G401.6 (cell line): ENCODE results near the gene SRPRA.
A peak's percentile ranks its signal among the peaks of the same experiment; 100 is the strongest.
"Not testable (repeated sequence)": the region's sequence is repeated elsewhere in the genome, so short reads cannot be mapped to it uniquely, and the experiment has no call there.

Source experiments
- FAIRE-seq: peaks from 2 replicates; lab custom pipeline; 2012; peaks lifted over from hg19 to GRCh38; lab: Jason Lieb, UNC

SRPRA gene, protein sequence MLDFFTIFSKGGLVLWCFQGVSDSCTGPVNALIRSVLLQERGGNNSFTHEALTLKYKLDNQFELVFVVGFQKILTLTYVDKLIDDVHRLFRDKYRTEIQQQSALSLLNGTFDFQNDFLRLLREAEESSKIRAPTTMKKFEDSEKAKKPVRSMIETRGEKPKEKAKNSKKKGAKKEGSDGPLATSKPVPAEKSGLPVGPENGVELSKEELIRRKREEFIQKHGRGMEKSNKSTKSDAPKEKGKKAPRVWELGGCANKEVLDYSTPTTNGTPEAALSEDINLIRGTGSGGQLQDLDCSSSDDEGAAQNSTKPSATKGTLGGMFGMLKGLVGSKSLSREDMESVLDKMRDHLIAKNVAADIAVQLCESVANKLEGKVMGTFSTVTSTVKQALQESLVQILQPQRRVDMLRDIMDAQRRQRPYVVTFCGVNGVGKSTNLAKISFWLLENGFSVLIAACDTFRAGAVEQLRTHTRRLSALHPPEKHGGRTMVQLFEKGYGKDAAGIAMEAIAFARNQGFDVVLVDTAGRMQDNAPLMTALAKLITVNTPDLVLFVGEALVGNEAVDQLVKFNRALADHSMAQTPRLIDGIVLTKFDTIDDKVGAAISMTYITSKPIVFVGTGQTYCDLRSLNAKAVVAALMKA

DNA sequence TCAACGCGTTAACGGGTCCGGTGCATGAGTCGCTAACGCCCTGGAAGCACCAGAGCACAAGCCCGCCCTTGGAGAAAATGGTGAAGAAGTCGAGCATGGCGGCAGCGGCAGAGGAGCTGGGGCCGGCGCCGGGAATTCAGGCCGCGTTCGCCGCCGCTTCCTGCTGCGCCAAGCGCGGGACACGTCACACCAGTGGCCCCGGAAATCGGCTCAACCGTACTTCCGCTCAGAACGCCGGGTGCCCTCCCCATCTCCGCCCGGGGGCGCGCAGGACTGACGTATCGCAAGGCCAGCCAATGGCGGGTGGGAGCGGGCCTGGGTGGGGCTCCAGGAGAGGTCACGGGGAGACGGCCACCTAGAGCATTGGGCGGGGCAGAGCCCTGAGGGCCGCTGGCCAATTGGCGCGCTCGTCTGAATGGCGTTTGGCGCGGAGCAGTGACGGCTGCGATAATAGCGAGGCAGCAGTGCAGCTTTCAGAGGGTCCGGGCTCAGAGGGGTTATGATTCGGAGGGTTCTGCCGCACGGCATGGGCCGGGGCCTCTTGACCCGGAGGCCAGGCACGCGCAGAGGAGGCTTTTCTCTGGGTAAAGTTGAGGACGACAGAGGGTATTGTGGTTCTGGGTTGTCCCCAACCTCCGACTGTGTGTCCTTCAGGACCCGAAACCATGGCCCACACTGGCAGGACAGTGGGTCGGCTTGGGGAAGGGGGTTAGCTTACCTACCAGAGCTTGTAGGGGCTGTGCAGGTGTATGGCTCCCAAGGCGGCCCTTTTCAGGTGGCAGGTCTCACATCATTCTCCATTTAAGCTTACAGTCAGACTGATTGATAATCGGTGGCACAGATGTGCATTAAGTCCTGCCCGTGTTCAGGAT is at the start of gene SRPRA, which contains the start of gene FOXRED1:
SRPRA (minus strand) TSS at position 188 of the 872 bp plus-strand sequence; CDS start at position 97, 91 bp downstream.
FOXRED1 (plus strand) TSS at position 447 of the 872 bp plus-strand sequence; CDS start at position 500, 53 bp downstream.
- peak; percentile 98 for FAIRE-seq

DNA sequence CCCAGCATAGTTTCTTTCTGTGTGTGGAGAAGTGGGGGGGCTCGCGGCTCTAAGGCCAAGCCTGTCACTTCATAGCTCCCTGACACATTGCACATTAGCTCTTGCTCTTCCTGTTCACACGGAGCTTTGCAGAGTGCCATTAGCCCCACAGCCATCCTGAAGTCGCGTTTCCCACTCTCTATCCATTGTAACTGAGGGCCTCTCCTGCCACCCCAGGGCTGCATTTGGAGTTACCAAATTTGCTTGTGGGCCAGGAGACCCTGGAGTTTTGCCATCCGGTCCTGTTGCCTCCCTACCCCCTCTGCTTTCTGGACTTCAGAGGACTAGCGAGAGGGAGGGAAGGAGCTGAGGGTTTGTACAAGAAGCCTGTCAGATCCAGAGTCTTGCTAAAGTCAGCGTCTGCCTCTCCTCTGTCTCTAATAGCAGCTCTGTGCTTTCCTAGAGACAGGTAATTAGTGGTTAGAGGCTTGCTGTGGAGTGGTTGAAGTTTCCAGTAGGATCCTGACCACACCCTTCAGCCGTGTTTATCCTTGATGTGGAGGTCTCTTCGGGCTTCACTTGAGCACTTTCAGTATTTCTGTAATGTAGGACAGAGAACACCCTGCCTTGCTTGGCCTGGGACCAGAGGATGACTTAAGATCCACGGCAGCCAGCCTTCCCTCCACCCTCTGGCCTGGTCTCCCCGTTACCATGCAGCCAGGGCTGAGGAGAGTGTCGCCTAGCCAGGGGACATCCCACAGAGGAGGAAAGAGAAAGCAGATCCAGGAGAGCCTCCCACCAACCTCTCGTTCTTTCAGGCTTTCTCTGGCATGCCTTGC is 49.3 kb upstream of the SRPRA start:
- no peak for FAIRE-seq

DNA sequence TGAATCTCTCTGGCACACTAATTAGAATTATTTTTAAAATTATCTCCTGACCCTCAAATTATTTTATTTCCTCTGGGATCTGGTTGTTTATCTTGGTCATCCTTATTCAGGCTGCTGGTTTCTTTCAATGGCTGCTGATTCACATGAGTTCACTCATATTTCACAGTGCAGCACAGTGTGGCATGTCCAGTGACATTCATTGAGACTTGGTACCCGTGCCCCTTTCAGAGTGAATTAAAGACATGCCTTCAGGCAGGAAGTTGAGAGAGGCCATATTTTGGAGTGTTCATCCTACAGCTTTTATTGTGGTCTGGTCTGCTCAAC is 48.7 kb upstream of the SRPRA start:
- no peak for FAIRE-seq

DNA sequence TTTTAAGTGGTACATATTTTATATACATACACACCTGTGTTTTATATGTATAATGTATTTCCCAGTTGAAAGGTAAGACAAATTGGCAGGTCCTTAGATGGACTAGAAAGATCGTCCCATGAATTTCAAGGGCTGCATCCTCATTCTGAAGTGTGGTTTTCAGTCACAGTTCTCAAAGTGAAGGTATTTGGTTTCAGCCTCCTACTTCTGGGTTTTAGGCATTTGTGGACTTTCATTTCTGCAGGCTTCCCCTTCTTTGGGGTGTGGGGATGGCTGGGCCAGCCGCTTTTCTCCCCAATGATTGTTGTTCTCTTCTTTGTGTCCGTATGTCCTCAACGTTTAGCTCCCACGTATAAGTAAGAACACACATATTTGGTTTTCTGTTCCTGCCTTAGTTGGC is 45.1 kb upstream of the SRPRA start:
- no peak for FAIRE-seq

DNA sequence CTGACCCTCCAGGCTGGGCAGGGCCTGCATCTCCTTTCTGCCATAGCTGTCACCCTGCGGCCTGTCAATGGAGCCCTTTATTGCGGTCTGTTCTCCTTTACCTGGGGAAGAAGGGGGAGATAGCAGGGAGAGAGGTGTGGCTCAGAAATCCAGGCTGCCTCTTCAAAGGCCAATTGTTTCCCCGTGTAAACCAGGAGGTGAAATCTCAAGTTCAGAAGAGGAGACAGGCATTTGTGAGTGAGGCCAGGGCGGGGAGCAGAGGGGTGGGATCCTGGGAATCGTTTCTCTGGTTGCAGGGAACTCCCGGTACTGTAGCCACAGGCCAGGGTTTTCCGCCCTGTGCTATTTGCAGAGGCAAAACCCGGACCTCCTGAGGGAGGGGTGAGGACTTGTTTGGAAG is 44.3 kb upstream of the SRPRA start:
- no peak for FAIRE-seq

DNA sequence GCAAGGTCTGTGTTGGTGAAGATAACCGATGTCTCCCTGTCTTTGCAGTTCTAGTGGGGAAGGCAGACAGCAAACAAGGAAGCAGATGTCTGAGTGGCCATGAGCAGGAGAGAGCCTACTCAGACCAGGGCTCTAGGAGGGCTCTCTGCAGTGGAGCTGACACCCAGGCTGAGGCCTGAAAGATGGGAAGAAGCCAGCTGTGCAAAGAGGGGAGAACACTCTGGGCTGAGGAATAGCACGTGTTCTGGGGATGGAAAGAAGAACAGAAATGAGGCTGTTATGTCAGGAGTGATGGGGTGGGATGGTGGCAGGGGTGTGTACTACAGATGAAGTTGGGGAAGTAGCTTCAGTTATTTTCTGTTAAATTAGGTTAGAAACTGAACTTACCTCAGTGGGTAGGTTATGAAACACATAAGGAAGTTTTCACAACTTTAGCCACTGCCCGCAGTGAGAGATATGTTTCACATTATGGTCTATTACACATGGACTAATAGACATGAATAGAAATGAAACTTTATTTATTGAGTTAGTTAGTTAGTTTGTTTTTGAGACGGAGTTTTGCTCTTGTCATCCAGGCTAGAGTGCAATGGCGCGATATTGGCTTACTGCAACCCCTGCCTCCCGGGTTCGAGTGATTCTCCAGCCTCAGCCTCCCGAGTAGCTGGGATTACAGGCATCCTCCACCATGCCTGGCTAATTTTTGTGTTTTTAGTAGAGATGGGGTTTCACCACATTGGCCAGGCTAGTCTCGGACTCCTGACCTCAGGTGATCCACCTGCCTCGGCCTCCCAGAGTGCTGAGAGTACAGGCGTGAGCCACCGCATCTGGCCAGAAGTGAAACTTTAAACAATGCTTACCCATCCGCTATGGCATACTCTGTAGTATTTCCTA is 43.0 kb upstream of the SRPRA start:
- no peak for FAIRE-seq

DNA sequence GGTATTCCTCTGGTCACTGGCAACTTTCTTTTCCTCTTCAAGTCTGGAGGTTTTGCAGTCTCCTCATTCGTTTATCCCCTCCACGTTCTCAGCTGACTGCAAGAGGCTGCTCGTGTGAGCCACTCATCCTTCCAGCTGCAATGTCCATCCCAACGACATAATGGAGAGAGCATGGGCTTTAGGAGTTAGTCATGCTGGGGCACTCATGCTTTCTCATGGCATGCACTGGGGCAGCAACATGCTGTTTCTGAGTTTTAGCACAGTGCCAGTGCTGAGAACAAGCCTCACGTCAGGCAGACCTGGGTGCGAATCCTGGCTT is 42.3 kb upstream of the SRPRA start:
- no peak for FAIRE-seq

DNA sequence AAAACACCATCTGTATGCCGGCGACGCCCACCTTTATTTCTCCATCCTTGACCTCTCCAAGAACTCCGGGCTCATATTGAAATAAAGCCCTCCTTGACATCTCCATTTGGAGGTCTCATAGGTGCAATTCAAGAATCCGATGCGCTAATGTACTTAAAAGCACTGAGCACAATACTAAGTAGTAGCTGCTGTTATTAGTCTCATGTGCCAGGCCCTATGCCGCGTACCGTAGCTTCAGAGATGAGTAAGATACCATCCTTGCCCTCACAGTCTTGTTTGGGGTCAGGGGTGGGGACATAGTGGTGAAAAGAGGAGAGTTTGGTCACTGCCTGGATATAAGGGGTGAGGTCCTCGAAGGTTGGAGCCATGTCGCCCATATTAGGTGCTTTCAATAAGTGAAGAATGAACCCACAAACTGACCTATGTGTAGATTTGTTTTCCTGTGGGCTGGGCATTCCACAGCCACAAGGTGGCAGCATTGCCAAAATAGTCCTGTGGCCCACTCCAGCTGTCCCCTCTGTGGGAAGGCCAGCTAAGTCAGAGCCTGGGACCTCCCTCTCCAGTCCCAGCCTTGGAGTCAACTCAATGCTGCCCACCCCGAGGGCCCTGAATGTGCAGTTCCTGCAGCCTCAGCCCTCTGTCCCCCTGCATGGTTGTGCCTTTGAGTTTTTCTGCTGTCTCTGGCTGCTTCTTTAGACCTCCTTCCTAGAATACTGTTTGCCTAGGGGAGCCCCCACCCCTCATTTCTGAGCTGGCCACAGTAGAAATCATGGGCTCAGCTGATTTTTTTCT is 41.7 kb upstream of the SRPRA start:
- FAIRE-seq = no peak

DNA sequence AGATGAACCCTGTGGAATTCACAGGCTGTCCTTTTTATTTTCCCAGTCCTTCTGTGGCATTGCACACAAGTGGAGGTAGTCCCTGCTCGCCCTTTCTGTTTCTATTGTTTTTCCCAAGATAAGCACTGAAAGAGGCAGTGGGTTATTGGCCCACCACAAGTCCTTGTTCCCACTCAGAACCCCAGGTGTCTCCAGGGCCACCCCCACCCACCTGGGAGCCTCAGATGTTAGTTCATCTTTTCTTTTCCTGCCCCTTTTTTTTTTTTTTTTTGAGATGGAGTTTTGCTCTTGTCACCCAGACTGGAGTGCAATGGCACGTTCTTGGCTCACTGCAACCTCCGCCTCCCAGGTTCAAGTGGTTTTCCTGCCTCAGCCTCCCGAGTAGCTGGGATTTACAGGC is 40.1 kb upstream of the SRPRA start:
- not testable (repeated sequence) for FAIRE-seq

DNA sequence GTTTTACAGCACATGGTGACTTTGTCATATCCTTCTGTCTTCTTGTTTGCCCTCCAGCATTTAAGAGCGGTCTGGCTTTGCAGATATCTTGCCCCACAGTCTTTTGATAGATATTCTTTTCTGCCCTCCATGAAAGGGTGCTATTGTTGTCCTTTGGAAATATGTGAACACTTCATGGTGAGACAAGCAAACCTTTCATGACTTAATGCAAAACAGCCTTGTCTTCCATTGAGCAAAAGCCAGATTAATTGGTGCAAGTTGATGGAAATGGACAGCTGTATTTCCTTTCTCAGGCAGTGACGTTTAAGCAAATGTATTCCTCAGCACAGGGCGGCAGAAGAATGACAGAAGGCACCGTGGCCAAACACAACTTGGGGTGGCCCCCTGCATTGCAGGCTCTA is 39.6 kb upstream of the SRPRA start:
- no peak for FAIRE-seq

DNA sequence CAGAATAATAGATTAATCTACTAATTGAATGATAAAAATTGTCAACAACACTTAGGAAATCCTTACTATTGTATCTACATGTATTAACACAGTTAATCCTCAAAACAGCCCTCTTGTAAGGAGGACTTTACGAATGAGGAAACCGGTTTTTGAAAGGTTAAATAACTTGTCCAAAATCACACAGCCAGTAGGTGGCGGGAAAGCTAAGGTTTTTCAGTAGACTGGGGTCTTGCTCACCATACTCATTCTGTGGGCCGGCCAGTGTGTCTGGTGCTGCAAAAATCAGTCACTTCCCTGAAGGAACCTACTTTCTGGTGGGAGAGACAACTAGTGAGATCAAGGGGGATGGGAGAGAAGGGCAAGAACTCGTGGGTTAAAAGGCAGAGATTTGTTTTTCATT is 39.0 kb upstream of the SRPRA start:
- no peak for FAIRE-seq

DNA sequence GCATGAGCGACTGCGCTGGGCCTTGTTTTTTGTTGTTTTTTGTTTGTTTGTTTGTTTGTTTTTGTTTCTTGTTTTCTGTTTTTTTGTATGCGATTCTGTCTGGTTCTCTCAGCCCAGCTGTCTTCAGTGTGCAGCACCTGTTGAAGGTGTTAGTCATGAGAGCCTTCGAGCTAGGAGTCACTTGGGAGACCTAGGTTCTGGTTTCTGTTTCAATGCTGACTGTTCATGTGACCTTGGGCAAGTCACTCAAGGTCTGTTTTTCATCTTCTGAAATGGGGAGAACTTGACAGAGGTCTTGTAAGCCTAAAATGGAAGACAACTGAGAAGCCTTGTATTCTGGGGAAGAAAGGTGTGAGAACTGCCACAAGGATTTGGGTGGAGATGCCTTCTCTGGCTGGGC is 37.0 kb upstream of the SRPRA start:
- no peak for FAIRE-seq

DNA sequence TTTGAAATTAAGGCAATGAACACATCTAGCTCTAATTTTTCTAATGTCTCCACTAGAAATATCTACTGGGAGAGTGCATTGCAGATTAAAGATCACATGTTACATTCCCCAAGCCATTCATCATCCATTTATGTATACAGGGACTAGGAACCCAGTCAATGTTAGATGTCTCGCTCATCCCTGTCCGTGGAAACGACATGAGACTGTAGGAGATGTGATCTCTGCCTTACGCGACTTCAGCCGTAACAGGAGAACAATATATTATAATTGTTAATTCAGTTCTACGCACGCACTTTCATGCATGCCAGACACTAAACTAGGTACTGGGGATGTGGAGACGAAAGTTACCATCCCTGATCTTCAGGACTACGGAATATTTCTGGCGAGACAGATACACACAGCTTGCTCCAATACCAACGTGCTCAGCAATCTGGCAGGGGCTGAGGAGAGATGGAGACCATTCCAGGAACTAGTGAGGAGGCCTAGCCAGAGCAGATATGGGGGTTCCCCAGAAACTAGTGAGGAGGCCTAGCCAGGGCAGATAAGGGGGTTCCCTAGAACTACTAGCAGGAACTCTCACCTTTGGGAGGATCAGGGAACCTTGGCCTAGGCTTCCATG is 35.9 kb upstream of the SRPRA start:
- no peak for FAIRE-seq

DNA sequence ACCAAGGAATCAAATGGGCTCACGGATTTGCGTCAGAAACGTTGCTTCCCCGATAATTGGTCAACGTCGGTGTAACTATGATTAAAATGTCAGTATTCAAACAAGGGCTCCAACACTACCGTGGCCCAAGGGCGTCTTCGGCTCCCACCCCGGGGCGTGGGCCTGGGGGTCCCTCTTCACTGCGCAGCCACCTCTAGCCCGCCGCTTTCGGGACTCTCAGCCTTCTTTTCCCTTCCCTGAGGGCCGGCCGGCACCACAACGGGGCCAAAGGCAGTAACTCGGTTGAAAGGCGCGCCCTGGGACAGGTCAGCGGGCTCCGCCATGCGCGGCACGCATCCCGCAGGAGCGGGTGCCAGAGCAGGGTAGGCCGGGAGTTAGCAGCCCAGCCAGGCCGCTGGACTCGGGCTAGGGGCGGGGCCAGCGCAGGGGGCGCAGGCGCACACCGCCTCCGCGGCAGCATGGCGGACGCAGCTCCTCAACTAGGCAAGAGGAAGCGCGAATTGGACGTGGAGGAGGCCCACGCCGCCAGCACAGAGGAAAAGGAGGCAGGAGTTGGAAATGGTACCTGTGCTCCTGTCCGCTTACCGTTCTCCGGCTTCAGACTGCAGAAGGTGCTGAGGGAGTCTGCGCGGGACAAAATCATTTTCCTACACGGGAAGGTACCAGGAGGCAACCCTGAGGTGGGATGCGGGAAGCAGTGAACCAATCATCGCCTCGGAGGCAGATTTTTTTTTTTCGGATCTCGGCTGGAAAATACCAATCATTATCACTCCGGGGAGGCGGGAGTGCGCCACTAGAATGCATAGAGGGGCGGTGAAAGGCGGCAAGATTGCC is 35.1 kb upstream of the SRPRA start, which contains the start of gene DCPS:
DCPS (plus strand) TSS at position 438 of the 834 bp plus-strand sequence; CDS start at position 459, 21 bp downstream.
- FAIRE-seq = peak; percentile 50

DNA sequence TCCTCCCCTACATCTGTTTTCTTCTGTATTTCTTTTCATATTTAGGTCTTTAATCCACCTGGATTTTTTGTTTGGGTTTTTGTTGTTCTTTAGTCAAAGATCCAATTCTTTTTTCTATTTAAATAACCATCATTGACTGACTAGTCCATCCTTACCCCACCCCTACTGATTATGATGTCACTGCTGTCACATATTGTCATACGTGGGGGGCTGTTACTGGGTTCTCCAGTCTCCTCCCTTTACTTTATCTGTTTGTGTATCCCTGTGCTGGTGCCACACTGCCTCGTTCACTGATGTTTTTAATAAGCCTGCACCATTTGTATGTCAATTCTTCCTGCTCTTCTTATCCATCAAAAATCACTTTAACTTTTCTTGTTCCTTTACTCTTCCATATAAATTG is 28.3 kb upstream of the SRPRA start:
- FAIRE-seq = no peak

DNA sequence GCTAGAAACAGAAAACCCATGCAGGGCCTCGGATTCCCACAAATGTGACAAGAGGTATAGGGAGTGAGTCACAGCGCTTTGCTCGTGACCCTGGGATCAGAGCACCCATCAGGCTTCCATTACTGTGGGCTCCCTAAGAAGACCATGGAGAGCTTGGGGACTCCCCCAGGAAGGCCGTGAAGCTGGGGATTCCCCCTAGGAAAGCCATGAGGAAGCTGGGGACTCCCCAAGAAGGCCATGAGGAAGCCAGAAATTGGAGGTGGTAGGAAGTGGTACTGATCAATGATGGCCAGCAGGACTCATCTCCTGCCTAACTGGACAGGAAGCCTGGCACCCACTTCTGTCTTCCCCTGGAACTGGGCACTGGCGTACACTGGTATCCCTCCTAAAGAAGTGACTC is 25.0 kb upstream of the SRPRA start:
- FAIRE-seq = no peak

DNA sequence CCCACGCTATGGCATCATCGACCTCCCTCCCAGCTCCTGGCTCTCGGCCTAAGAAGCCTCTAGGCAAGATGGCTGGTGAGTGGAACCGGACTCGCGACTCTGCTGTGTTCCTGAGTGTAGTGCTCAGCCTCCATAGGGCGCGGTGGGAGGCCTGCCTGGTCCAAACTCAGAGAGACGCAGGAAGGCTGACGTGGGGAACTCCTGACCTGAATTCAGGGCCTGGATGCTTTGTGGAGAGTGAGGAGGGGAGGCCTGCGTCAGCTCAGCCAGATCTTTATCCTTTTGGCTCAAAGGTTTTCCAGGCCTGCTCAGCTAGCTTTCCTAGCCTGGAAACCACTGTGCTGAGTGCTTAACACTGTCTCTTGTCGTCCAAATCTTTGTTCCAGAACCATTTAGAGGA is 22.2 kb upstream of the SRPRA start:
- no peak for FAIRE-seq

DNA sequence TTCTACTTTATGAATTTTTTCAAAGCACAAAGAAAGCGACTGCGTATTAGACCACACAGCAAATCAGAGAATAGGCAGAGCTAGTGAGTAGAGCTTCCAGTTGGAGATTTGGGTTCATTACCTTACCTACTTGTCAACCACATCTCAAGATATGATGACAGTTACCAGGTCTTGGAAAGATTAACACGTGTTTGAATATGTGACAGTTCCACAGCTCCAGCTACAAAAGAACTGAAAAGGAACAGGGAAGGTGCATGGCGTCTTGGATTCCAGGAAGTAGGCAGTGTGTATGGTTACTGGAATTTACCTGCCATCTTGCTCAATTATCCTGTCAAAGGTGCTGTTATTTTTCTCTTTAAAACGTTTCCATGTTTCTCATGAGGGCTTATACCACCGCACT is 19.5 kb upstream of the SRPRA start:
- FAIRE-seq = no peak

DNA sequence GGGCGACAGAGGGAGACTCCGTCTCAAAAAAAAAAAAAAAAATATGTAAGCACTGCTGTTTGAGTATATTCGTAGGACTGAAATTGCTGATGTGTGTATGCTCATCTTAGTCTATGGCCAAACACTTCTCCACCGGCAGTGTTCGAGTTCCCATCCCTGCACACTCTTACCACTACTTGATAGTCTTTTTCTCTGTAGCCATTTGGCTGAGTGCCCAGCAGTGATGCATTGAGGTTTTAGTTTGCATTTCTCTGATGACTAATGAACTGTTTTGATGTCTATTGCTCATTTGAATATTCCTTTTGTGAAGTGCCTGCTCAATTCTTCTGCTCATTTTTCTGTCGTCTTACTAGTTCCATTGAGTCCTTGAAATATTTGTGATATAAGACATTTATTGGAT is 16.1 kb upstream of the SRPRA start:
- FAIRE-seq = no peak
